OCI-LY3 (cell line): ENCODE measurements around the gene UTY.

ENCODE experiments used
- EZH2phosphoT487 ChIP-seq: fragments of 200-600 bp; shearing (Covaris generic); IDR thresholded peaks from 2 replicates; pipeline ENCODE4 v1.6.1; 2018; ENCODE audit warnings: antibody characterized with exemption, mixed run types, low read depth
- TF ChIP-seq, protein P1 (sequence below): fragments of 200-600, 300-600 bp; sonication (generic); IDR thresholded peaks from 2 replicates; pipeline ENCODE4 v1.5.1; 2014; ENCODE audit warnings: antibody characterized with exemption, low read length, low read depth

DNA sequence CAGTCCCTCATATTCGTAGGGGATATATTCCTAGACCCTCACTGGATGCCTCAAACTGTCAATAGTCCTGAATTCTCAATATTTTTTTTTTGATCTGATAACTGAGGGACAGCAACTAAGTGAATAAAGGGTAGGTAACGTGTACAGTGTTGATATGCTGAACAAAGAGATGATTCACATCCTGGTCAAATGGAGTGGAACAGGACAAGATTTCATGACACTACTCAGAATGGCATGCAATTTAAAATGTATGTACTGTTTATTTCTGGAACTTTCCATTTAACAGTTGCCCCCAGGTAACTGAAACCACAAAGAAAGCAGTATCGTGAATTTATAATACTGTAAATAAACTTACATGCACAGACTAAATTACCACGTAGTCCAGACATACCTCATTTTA is 128.4 kb downstream of the UTY start:
- no peak for TF ChIP-seq EZH2phosphoT487
- TF ChIP-seq, protein P1, sequence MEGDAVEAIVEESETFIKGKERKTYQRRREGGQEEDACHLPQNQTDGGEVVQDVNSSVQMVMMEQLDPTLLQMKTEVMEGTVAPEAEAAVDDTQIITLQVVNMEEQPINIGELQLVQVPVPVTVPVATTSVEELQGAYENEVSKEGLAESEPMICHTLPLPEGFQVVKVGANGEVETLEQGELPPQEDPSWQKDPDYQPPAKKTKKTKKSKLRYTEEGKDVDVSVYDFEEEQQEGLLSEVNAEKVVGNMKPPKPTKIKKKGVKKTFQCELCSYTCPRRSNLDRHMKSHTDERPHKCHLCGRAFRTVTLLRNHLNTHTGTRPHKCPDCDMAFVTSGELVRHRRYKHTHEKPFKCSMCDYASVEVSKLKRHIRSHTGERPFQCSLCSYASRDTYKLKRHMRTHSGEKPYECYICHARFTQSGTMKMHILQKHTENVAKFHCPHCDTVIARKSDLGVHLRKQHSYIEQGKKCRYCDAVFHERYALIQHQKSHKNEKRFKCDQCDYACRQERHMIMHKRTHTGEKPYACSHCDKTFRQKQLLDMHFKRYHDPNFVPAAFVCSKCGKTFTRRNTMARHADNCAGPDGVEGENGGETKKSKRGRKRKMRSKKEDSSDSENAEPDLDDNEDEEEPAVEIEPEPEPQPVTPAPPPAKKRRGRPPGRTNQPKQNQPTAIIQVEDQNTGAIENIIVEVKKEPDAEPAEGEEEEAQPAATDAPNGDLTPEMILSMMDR = no peak
